DMS153 treated with DMSO at 0.1 percent for 48 hours (cell line): Measurements from ENCODE around the gene EPN3.

Source experiments
- DNase-seq: peaks from one replicate; lab custom pipeline; 2025; ENCODE audit not compliant: unreplicated experiment; lab: John Stamatoyannopoulos, UW

Gene EPN3

DNA sequence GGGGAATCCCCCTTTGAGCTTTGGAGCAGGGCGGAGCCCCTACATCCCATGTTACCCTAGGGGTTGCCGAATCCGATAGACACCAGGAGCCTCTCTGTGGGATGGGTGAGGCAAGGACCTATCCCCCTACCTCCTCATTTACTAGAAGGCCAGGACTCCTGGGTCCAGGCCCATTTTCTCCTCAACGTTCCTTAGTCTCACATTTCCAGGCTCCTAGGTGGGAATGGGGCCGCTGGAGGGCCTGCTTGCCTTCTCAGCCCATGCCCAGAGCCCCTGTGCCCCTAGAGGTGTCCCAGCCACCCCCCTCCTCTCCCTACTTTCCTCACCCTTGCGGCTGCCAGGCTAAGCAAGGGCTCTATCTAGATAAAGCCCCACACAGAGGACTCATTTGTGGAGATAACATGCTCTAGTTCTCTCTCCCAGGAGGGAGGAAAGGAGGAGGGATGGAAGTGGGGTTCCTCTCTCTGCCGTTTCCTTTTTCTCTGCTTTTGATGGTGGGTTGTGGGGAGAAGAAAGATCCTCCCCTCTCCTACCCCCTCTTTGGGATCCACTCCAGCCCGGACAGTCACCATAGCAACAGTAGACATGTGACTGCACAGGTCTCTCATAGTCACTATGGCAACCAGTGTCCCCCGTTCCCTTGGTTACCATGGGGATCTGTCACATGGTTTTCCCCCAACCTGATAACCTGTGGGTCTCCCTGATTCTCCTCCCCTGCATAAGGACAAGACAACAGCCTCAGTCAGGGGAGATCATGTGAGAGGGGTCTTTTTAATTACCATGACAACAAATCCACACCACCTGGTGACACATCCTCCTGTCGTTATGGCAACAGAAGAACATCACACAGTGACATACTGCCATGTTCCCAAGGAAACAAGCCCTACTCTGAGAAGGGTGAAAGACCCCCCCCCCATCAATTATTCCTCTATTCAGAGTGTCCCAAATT, 33.1 kb downstream of the EPN3 start:
- no peak for DNase-seq

- DNase-seq, result no peak
Observed at GRCh38 chr17:50566886-50567285, 34.4 kb downstream of the EPN3 start.

GRCh38 chr17:50568659-50569058, 36.1 kb downstream of the EPN3 start:
- no peak for DNase-seq

DNA sequence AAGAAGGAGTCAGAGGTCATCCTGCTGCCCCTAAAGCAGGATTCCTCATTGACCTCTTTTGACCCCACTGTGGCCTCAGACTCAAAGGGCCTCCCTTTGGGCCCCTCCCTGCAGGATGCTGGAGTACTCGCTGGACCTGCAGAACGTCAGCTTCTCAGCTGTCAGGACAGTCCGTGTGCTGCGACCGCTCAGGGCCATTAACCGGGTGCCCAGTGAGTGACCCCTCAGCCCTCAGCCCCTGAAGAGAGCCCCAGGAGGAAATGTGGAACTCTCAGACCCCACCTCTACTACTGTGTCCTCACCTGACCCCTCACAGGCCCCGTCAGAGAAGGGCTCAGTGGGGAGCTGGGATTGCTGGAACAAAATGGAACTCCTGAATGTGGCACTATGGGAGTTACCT, 37.1 kb downstream of the EPN3 start:
- DNase-seq, result no peak

DNA sequence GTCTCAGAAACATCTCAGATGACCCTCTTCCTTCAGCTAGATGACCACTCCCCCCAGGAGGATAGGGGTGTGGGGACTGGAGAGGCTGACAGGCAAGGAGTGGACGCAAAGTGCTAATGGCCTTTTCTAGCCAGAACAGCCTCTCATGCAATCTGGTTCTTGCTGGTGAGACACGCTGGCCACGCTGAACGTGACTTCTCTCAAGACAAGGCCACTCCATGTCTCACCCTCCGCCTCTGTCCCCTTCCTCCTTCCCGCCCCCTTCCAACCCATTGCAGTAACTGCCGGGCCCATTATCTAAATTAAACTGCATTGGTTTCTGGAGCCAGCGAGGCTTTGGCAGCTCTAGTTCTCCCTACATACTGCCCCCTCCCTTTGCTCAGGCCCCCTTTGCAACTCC, 37.5 kb downstream of the EPN3 start:
- DNase-seq, result no peak

DNA sequence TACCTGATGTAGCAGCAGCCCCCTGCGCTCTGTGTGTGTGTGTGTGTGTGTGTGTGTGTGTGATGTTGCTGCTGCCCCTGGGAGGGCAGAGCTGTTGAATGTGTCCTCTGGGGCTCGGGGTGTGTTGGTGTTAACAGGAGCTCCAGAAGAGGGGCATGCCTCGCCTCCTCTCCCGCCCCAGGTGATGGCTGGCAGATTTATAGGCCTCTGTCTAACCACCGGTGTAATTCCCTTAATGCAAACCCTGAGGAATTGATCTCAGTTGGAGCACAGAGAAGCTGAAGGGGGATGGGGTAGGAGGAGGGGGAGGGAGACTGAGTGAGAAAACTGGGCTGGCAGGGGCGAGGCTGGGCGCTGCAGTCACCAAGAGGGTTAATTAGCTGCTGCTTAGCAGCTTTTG, 38.0 kb downstream of the EPN3 start:
- no peak for DNase-seq

GRCh38 chr17:50571681-50572080, 39.1 kb downstream of the EPN3 start:
- DNase-seq, result no peak

DNA sequence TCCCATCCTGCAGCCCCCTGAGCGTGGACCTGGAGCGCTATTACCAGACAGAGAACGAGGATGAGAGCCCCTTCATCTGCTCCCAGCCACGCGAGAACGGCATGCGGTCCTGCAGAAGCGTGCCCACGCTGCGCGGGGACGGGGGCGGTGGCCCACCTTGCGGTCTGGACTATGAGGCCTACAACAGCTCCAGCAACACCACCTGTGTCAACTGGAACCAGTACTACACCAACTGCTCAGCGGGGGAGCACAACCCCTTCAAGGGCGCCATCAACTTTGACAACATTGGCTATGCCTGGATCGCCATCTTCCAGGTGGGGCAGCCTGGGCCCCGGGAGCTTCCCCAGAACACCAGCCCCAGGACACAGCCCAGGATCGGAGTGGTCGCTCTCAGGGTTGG, 40.0 kb downstream of the EPN3 start:
- DNase-seq, result no peak

GRCh38 chr17:50573866-50574611, 41.5 kb downstream of the EPN3 start:
- DNase-seq, result no peak

DNA sequence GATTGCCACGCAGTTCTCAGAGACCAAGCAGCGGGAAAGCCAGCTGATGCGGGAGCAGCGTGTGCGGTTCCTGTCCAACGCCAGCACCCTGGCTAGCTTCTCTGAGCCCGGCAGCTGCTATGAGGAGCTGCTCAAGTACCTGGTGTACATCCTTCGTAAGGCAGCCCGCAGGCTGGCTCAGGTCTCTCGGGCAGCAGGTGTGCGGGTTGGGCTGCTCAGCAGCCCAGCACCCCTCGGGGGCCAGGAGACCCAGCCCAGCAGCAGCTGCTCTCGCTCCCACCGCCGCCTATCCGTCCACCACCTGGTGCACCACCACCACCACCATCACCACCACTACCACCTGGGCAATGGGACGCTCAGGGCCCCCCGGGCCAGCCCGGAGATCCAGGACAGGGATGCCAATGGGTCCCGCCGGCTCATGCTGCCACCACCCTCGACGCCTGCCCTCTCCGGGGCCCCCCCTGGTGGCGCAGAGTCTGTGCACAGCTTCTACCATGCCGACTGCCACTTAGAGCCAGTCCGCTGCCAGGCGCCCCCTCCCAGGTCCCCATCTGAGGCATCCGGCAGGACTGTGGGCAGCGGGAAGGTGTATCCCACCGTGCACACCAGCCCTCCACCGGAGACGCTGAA, 43.2 kb downstream of the EPN3 start:
- DNase-seq, result no peak

DNA sequence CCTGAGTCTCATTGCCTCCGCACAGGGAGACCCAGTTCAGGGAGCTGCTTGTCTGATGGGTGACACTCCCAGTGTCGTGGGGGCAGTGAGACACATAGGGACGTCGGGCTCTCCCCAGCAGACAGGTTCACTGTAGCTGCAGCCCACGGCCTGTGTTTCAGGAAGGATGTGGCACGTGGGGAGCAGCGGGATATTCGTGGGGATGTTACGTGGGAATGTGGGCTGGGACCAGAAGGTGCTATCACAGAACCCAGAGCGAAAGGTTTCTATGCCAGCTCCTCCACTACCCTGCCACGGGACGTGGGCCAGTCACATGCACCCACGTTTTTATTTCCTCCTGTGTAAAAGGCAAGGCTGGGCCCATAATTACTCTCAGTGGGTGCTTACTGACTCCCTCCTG, 44.3 kb downstream of the EPN3 start:
- DNase-seq, result no peak

DNA sequence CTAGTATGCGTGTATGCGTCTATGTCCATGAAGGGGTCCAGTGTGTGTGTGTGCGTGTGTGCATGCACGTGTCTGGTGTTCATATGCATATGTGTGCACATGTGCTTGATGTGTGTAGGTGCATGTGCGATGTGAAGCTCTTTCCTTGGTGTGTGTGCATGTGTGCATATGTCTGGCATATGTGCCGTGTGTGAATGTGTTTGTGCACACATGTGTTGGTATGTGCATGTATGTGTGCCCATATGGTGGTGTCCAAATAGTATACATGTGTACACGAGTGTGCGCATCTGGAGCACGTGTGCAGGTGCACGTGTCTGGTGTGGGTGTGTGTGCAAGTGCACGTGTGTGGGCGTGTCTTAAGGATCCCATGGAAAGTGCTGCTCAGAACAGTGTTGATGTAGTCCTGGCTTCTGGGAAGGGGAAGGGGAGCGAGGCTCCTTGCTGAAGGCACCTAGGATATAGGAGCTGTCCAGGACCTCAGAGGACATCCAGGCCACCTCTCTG, 45.0 kb downstream of the EPN3 start:
- DNase-seq, result no peak

DNA sequence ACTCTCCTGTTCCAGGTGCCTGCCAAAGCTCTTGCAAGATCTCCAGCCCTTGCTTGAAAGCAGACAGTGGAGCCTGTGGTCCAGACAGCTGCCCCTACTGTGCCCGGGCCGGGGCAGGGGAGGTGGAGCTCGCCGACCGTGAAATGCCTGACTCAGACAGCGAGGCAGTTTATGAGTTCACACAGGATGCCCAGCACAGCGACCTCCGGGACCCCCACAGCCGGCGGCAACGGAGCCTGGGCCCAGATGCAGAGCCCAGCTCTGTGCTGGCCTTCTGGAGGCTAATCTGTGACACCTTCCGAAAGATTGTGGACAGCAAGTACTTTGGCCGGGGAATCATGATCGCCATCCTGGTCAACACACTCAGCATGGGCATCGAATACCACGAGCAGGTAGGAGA, 45.6 kb downstream of the EPN3 start:
- no peak for DNase-seq

DNA sequence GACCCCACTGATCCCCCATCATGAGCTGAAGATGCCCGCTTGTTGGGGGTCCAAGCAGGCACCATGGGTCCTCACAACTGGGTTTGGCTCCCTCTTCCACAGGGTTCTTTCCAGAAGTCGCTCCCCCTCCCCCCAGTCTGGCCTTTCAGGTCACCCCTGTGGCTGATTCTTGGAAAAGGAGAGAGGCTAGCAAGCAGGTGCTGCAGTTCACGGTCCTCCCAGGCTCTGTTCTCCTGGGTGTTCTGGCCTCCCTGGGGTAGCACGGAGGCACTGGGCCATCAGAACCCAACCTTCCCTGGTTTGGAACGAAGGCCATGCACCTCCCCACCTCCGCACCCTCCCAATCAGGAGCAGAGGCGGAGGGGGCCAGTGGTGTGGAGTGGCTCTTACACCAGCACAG, 46.9 kb downstream of the EPN3 start:
- DNase-seq, result no peak

DNA sequence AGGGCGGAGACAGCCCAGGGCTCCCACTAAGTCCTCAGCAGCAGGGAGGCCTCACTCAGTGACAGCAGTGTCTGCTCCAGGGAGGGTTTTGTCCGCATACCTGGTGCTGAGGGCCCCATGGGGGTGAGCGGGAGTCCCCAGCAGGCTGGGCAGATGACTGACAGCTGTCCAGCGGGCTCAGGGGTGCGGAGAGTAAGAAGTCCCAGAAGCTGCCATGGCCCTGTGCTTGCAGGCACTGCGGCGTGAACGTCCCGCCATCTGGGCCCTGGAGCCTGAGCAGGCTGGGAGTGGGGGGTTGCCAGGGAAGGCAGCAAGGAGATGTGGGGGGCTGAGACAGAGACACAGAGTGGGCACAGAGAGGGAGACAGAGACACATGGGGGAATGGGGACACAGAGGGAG, 48.1 kb downstream of the EPN3 start:
- DNase-seq, result no peak

- DNase-seq, result no peak
Observed at GRCh38 chr17:50581316-50581715, 48.8 kb downstream of the EPN3 start.

DNA sequence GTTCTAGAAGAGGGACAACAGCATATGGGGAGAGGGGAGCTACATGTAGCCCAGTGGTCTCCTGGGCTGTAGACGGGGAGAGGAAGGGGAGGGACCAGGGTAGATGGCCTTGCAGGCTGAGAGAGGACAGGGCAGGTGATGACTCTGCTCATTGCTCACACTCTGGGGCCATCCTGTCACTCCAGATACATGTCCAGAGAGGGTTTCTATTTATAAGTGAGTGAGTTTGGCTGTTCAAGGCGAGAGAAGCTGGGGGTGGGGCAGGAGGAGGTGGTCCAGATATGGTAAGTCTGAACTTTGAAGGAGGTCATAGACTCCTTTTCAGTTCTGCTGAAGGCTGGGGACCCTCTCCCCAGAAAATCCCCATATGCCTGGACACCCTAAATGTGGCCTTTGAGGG, 50.2 kb downstream of the EPN3 start:
- no peak for DNase-seq

- DNase-seq, result no peak
Observed at GRCh38 chr17:50583641-50584040, 51.1 kb downstream of the EPN3 start.

DNA sequence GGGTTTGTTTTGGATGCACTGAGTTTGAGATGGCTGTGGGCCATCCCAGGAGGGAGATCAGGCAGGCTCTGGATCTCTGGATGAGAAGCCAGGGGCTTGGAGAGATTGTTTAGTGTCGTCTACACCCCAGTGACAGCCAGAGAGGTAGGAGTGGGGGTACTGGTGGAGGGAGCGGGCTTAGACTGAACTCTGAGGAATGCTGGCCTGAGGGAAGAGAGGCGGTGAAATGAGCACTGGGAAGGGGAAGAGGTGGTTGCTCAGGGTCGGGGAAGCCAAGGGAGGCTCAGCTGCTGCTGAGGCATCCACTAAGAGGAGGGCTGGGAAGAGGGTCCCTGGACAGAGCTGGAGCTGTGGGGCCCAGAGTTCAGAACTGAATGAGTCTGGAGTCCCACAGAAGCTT, 51.6 kb downstream of the EPN3 start:
- DNase-seq, result no peak

DNA sequence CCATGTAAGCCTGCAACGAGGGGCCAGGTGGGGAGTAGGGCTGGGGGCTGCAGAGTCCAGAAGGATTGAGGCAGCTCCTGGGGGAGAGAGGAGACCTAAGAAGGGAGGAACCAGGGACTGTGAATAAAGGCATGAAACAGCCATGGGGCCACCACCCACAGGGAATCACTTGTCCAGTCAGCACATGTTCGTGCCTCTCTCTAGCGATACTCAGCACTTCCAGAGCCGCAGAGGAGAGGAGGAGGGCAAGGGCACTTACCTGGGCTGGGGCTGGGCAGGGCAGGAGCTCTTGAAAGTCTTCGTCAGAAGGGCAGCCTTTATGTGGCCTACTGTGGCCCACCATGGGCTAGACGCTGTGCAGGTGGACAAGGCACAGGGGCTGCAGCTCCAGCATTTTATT, 52.2 kb downstream of the EPN3 start:
- no peak for DNase-seq

DNA sequence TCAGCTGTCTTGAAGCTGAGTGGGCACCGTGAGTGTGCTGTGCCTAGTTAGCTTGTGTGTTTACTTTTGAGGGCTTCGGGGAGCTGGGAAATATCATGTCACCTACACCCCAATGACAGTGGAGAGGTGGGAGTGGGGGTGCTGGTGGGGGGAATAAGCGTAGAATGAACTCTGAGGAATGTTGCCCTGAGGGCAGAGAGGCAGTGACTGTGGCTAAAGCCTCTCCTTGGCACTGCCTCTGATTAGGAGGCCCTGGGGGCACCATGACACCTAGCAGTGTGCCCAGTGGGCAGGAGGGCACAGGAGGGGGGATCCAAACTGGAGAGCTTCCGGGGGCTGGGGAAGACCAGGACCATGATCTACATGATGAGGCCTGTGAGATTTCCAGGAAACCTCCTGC, 52.8 kb downstream of the EPN3 start:
- no peak for DNase-seq

DNA sequence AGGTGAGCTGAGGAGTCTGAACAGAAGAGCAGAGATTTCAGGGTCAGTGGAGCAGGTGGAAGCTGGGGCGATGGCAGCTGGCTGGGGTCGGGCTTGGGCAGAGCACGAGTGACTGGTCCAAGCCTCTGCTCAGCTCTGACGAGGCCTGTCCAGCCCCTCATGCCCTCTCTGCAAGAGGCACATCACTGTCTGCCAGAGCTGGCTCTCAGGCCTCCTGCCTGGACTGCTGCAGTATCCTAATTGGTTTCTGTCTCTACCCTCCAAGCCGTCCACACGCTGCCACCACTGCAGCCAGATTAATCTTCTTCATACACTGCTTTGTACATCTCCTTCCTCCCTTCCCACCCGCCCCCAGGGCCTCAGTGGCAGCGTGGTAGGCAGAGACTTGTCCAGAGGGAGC, 53.4 kb downstream of the EPN3 start:
- no peak for DNase-seq
